GM12865 (cell line): ENCODE data around the gene AOPEP.
"Not testable (repeated sequence)": the region's sequence is repeated elsewhere in the genome, so short reads cannot be mapped to it uniquely, and the experiment has no call there.

Experiments
- DNase-seq: peaks from one replicate; pipeline ENCODE4 v3.0.0; 2010; ENCODE audit warnings: low read depth
- H3K4me3 ChIP-seq: 2 replicates; pipeline ENCODE4 v1.5.1; 2011; ENCODE audit warnings: mild to moderate bottlenecking, low read depth, low read length, control low read depth
- TF ChIP-seq, protein P1 (sequence below): IDR thresholded peaks from 2 replicates; pipeline ENCODE4 v1.5.1; 2011; ENCODE audit warnings: low read length, control low read depth, low read depth, inconsistent platforms; ENCODE audit not compliant: insufficient read depth; ENCODE audit errors: missing control alignments

The AOPEP gene

GRCh38 chr9:94936419-94936818 lies 209.9 kb downstream of the AOPEP start:
- TF ChIP-seq, protein P1, sequence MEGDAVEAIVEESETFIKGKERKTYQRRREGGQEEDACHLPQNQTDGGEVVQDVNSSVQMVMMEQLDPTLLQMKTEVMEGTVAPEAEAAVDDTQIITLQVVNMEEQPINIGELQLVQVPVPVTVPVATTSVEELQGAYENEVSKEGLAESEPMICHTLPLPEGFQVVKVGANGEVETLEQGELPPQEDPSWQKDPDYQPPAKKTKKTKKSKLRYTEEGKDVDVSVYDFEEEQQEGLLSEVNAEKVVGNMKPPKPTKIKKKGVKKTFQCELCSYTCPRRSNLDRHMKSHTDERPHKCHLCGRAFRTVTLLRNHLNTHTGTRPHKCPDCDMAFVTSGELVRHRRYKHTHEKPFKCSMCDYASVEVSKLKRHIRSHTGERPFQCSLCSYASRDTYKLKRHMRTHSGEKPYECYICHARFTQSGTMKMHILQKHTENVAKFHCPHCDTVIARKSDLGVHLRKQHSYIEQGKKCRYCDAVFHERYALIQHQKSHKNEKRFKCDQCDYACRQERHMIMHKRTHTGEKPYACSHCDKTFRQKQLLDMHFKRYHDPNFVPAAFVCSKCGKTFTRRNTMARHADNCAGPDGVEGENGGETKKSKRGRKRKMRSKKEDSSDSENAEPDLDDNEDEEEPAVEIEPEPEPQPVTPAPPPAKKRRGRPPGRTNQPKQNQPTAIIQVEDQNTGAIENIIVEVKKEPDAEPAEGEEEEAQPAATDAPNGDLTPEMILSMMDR, result no peak
- no peak overlapping the region for H3K4me3 ChIP-seq
- DNase-seq, result no peak

- DNase-seq, result no peak
- TF ChIP-seq, protein P1, result no peak
- H3K4me3 ChIP-seq, result no peak overlapping the region
Measured at GRCh38 chr9:94937214-94937903, 210.9 kb downstream of the AOPEP start.

GRCh38 chr9:94938384-94938783 lies 211.9 kb downstream of the AOPEP start:
- TF ChIP-seq, protein P1, result no peak
- no peak for DNase-seq
- H3K4me3 ChIP-seq, result no peak overlapping the region

GRCh38 chr9:94940296-94940695 lies 213.8 kb downstream of the AOPEP start:
- DNase-seq, H3K4me3 ChIP-seq: not testable (repeated sequence)

DNA sequence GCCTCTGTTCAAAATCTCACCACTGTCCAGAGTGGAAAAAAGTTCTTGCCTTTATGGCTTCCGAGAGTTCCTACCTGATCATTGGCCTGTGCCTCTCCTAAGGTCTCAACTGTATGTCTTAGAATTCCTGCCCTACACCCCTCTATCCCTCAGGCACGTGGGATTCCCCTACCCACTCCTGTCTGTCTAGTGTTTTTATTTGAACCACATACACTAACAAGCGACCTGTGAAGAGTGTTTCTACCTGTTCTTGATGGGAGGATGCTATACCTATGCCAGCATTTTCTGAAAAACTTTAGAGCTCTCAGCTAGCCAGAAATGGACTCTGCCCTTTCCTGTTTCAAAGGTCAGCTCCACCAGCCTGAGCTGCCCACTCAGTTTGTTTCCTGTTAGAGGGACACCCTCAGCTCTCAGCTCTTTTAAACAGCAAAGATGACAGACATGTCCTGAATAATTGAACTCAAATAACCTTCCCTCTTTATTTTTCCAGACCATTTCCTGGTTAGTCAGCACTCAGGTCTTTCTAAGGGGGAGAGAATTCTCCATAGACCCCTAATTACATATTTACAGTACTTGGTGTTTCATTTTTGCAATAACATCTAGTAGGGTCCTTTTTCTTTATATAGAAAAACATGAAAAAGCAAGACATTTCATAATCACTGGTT lies 214.8 kb downstream of the AOPEP start:
- H3K4me3 ChIP-seq, result no peak overlapping the region
- TF ChIP-seq, protein P1, result no peak
- no peak for DNase-seq

GRCh38 chr9:94944626-94945025 lies 218.1 kb downstream of the AOPEP start:
- TF ChIP-seq, protein P1, result no peak
- H3K4me3 ChIP-seq, result no peak overlapping the region
- DNase-seq, result no peak

DNA sequence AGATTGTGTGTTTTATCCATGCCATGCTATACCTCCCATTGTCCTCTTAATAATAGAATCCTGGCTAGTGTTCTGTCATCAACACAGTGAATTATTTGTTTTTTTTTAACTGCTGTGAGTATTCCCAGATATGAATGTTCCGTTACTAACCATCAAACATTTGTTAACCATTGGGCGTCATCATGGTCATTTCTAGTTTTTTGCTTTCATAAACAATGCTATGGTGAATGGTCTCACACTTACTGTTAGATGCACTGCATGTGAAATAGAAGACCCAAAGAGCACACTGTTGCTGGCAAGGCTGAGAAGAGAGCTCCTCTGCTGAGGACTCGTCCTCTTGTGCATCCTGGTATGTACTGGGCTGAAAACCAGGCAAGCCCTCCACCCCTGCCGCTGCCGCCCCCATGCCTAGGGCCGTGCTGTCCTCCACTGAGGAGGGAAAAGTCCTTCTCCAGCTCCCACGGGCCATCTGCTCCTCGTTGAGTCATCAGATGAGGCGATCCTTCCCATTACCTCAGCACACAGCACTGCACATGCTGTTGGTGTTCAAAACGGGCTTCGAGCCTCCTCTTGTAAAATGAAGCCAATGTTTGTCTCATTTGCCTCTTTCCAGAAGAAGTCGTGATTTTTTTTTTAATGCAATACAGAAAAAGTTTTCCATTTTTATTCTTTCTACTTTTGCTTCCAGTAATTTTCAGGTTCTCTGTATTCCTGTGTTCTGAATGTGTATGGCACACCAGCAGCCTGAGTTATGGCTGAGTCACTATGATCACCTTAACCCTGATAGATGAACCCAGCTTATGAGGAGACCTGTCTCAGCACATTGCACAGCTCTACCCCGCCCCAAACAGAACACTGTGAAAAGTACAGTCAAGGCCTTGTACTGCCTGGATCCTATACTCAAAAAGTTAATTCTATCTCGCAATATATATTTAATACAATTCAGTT lies 219.0 kb downstream of the AOPEP start:
- TF ChIP-seq, protein P1, result no peak
- no peak for DNase-seq
- no peak overlapping the region for H3K4me3 ChIP-seq
